IMR-90 (cell line): ENCODE data around the gene IFI44. TPM values are rescaled to one million over a fixed set of nuclear protein-coding genes. Genes with fewer than 3 reads are reported as not detected.

Experiments
- ATAC-seq: fragments of 200-7000 bp; cut with Tn5 transposase; 2 replicates; pipeline ENCODE4 v1.9.1; 2020; ENCODE audit warnings: low read depth, mild to moderate bottlenecking, moderate library complexity
- BruUV-seq: library from RNA; stranded (reverse); fragments of 400-500 nt; replicated peaks from 2 replicates; lab custom pipeline; 2021; lab: Mats Ljungman, UMichigan
- CTCF ChIA-PET: fragments of 300-600 bp; formaldehyde crosslinking; extraction: SDS; loops from one replicate; lab custom pipeline; 2021; ENCODE audit warnings: antibody characterized with exemption; lab: Yijun Ruan, JAX
- POLR2A ChIA-PET: fragments of 300-600 bp; sonication (Branson Sonifier 250); formaldehyde crosslinking; loops from one replicate; lab custom pipeline; 2022; ENCODE audit warnings: antibody characterized with exemption; ENCODE audit not compliant: unreplicated experiment; lab: Charles Lee
- DNase-seq: peaks from one replicate; pipeline ENCODE4 v3.0.0; 2013
- H2AFZ ChIP-seq: replicated peaks from 2 replicates; pipeline ENCODE3; 2013; ENCODE audit warnings: low read length, mild to moderate bottlenecking; ENCODE audit not compliant: poor library complexity
- H2AK5ac ChIP-seq: 2 replicates; pipeline ENCODE4 v1.6.1; 2013; ENCODE audit warnings: low read depth, low read length, inconsistent platforms
- H2AK9ac ChIP-seq: replicated peaks from 2 replicates; pipeline ENCODE3; 2013; ENCODE audit warnings: mild to moderate bottlenecking, low read depth, low read length, moderate library complexity; ENCODE audit not compliant: poor library complexity
- H2BK120ac ChIP-seq: 2 replicates; pipeline ENCODE4 v1.6.1; 2013; ENCODE audit warnings: low read depth, low read length, inconsistent platforms
- H2BK15ac ChIP-seq: 3 replicates; pipeline ENCODE4 v1.6.1; 2013; ENCODE audit warnings: low read depth, low read length, inconsistent platforms
- H2BK20ac ChIP-seq: 2 replicates; pipeline ENCODE4 v1.6.1; 2013; ENCODE audit warnings: low read depth, mild to moderate bottlenecking, inconsistent platforms, low read length, moderate library complexity
- H2BK5ac ChIP-seq: 2 replicates; pipeline ENCODE4 v1.6.1; 2013; ENCODE audit warnings: mild to moderate bottlenecking, low read depth, low read length, inconsistent platforms; ENCODE audit not compliant: poor library complexity, severe bottlenecking
- H3K14ac ChIP-seq: replicated peaks from 2 replicates; pipeline ENCODE4 v1.6.1; 2013; ENCODE audit warnings: low read depth, low read length, inconsistent platforms
- H3K18ac ChIP-seq: 2 replicates; pipeline ENCODE4 v1.6.1; 2013; ENCODE audit warnings: low read depth, low read length, control low read depth
- H3K23ac ChIP-seq: 2 replicates; pipeline ENCODE4 v1.6.1; 2013; ENCODE audit warnings: low read depth, low read length, inconsistent platforms
- H3K27ac ChIP-seq: 2 replicates; pipeline ENCODE4 v1.5.1; 2013; ENCODE audit warnings: mild to moderate bottlenecking, control low read depth, low read length; ENCODE audit not compliant: insufficient read depth
- H3K27me3 ChIP-seq: 2 replicates; pipeline ENCODE4 v1.6.1; 2013; ENCODE audit warnings: low read length; ENCODE audit not compliant: control insufficient read depth, insufficient read depth
- H3K36me3 ChIP-seq: 2 replicates; pipeline ENCODE4 v1.6.1; 2013; ENCODE audit warnings: low read length, mixed read lengths; ENCODE audit not compliant: control insufficient read depth, insufficient read depth
- H3K4ac ChIP-seq: 2 replicates; pipeline ENCODE4 v1.6.1; 2013; ENCODE audit warnings: low read depth, low read length, inconsistent platforms
- H3K4me1 ChIP-seq: 2 replicates; pipeline ENCODE4 v1.6.1; 2013; ENCODE audit warnings: low read length, mixed read lengths; ENCODE audit not compliant: control insufficient read depth, insufficient read depth
- H3K4me2 ChIP-seq: 2 replicates; pipeline ENCODE4 v1.6.1; 2013; ENCODE audit warnings: low read depth, mild to moderate bottlenecking, control low read depth, low read length, moderate library complexity
- H3K4me3 ChIP-seq: 2 replicates; pipeline ENCODE4 v1.5.1; 2013; ENCODE audit warnings: low read depth, mild to moderate bottlenecking, control low read depth, low read length, moderate library complexity; ENCODE audit not compliant: insufficient read depth
- H3K56ac ChIP-seq: 2 replicates; pipeline ENCODE4 v1.6.1; 2013; ENCODE audit warnings: low read length, inconsistent platforms; ENCODE audit not compliant: insufficient read depth; ENCODE audit errors: extremely low read depth
- H3K79me1 ChIP-seq, 2 experiments: 2 replicates each; pipeline ENCODE4 v1.6.1; 2013; ENCODE audit warnings: low read length in 2 of 2, inconsistent platforms in 1 of 2, low read depth in 1 of 2
- H3K9ac ChIP-seq: 2 replicates; pipeline ENCODE4 v1.6.1; 2013; ENCODE audit warnings: low read depth, low read length, control low read depth
- H3K9me1 ChIP-seq: 2 replicates; pipeline ENCODE4 v1.6.1; 2013; ENCODE audit warnings: low read length, inconsistent platforms; ENCODE audit not compliant: insufficient read depth
- H3K9me3 ChIP-seq: 2 replicates; pipeline ENCODE4 v1.6.1; 2013; ENCODE audit warnings: low read length; ENCODE audit not compliant: control insufficient read depth, insufficient read depth
- H4K20me1 ChIP-seq: 2 replicates; pipeline ENCODE4 v1.6.1; 2013; ENCODE audit warnings: low read length, inconsistent platforms; ENCODE audit not compliant: insufficient read depth
- H4K5ac ChIP-seq: 2 replicates; pipeline ENCODE4 v1.6.1; 2013; ENCODE audit warnings: mild to moderate bottlenecking, low read depth, low read length, control low read depth
- H4K8ac ChIP-seq, 2 experiments: 2 replicates each; pipeline ENCODE4 v1.6.1; 2013; ENCODE audit warnings: low read depth in 2 of 2, low read length in 2 of 2, control low read depth in 1 of 2, inconsistent platforms in 1 of 2
- H4K91ac ChIP-seq: 2 replicates; pipeline ENCODE4 v1.6.1; 2013; ENCODE audit warnings: low read depth, low read length, inconsistent platforms; ENCODE audit not compliant: insufficient read depth
- BHLHE40 ChIP-seq: fragments of 150-350 bp; IDR thresholded peaks from 2 replicates; pipeline ENCODE4 v1.6.1; 2016; ENCODE audit warnings: mild to moderate bottlenecking, low read depth, low read length
- CHD1 ChIP-seq: IDR thresholded peaks from 2 replicates; pipeline ENCODE4 v1.6.1; 2012; ENCODE audit warnings: low read depth, low read length, improper control_type of control experiment
- ELK1 ChIP-seq: fragments of 150-350 bp; IDR thresholded peaks from 2 replicates; pipeline ENCODE4 v1.6.1; 2016; ENCODE audit warnings: low read depth, mild to moderate bottlenecking, low read length, moderate library complexity, borderline replicate concordance
- MAZ ChIP-seq: IDR thresholded peaks from 2 replicates; pipeline ENCODE4 v1.6.1; 2012; ENCODE audit warnings: low read depth, mild to moderate bottlenecking, low read length, improper control_type of control experiment, moderate library complexity, borderline replicate concordance
- NFE2L2 ChIP-seq: fragments of 150-350 bp; IDR thresholded peaks from 2 replicates; pipeline ENCODE4 v1.6.1; 2016; ENCODE audit warnings: low read depth, mild to moderate bottlenecking, low read length
- POLR2A ChIP-seq: IDR thresholded peaks from 2 replicates; pipeline ENCODE4 v1.6.1; 2012; ENCODE audit warnings: mild to moderate bottlenecking, low read depth, low read length
- RAD21 ChIP-seq: IDR thresholded peaks from 2 replicates; pipeline ENCODE4 v1.6.1; 2012; ENCODE audit warnings: low read length, improper control_type of control experiment
- RCOR1 ChIP-seq: IDR thresholded peaks from 2 replicates; pipeline ENCODE4 v1.6.1; 2012; ENCODE audit warnings: mild to moderate bottlenecking, low read length, improper control_type of control experiment; ENCODE audit not compliant: insufficient replicate concordance
- WGBS, 2 experiments: methylation state at CpG; one replicate each; pipeline versions ENCODE4 v1.1.5 to v1.1.7; 2013; ENCODE audit warnings: missing lambda C conversion rate in 2 of 2; ENCODE audit not compliant: insufficient read length in 1 of 2; ENCODE audit errors: extremely low coverage in 2 of 2; 5-methylcytosine and 5-hydroxymethylcytosine counted together
- dilution Hi-C: fragments of 300-500 bp; cut with HindIII; formaldehyde crosslinking; loops from one replicate; pipeline ENCODE4 v1.14.3; 2018; ENCODE audit warnings: low sequenced_read_pairs; ENCODE audit not compliant: unreplicated experiment
- in situ Hi-C: fragments of 300-500 bp; cut with MboI; formaldehyde crosslinking; loops from 3 replicates; pipeline ENCODE4 v1.14.3; 2019; ENCODE audit warnings: low sequenced_read_pairs, inconsistent platforms, mixed read lengths
- intact Hi-C: fragments of 100-400 bp; cut with micrococcal nuclease; formaldehyde crosslinking; loops from 2 replicates; pipeline ENCODE4 v1.10.0; 2022
- polyA plus RNA-seq, 3 experiments: library from polyadenylated mRNA; depleted of rRNA; stranded (reverse); fragments of >200 nt; gene quantifications; 2 replicates each; pipeline ENCODE4 v1.2.3, GENCODE V29; 2012; ENCODE audit warnings: low replicate concordance in 1 of 3
- total RNA-seq: library from RNA; depleted of rRNA; stranded (reverse); fragments of >200 nt; gene quantifications from 2 replicates; pipeline ENCODE4 v1.2.3, GENCODE V29; 2012
- TF ChIP-seq, protein P1 (sequence below): conservative IDR thresholded peaks from 2 replicates; pipeline ENCODE4 v1.5.1; 2012; ENCODE audit warnings: mild to moderate bottlenecking, low read depth, low read length, improper control_type of control experiment
- TF ChIP-seq, protein P2 (sequence below): fragments of 150-350 bp; IDR thresholded peaks from 2 replicates; pipeline ENCODE4 v1.6.1; 2017; ENCODE audit warnings: mild to moderate bottlenecking, antibody characterized with exemption, low read length, low read depth

The IFI44 gene
- total and polyA plus RNA-seq, 2 of the 4 experiments (the other 2 are of a cell fraction): 2.2 to 2.7 TPM

DNA sequence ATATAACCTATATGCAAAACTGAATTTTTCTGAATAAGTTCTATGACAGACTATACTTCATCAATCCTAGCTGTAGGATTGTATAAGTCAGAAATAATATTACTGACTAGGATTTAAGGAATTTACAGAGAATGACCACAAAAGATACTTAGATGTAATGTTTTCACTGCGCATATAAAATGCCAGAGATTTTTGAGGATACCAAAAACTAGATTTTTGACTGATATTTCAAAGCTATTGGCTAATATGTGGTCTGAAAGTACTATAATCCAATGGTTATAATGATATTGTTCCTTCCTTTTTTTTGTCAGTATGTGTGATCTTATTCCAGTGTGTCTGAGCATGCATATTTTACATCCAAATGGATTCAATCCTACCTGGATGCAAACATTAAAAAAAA lies 46.4 kb upstream of the IFI44 start:
- no peak overlapping the region for H2AFZ ChIP-seq
- no peak overlapping the region for H3K4ac ChIP-seq
- ChIA-PET POLR2A (interaction anchor here (0.7 kb wide), 1 partner anchor 476 kb away, joined by 3 read pairs; no protein-coding TSS in a partner anchor), CTCF (interaction anchor here (0.5 kb wide), 1 partner anchor 406 kb away, joined by 5 read pairs; no protein-coding TSS in a partner anchor)
- DNase-seq (peak; percentile 7), ATAC-seq (no peak)
- no peak overlapping the region for H3K14ac ChIP-seq
- 0 out of 2 replicates have a peak, but pooled peaks cover 2% of the 10 kb centered on the region for H3K4me1 ChIP-seq
- BruUV-seq: no TSS peak
- H2BK120ac ChIP-seq: no peak overlapping the region
- H2BK5ac ChIP-seq: no peak overlapping the region
- no peaks in the 10 kb centered on the region for H3K9me1 ChIP-seq
- no peak overlapping the region for H2BK20ac ChIP-seq
- WGBS, 2 experiments: no CpG with 5 or more reads among the region's 1 CpG
- no peaks in the 10 kb centered on the region for H3K79me1 ChIP-seq
- H3K23ac ChIP-seq: no peak overlapping the region
- intact Hi-C loops (loop anchor here (10.0 kb wide), 1 partner anchor 258 kb away; no protein-coding TSS in a partner anchor), dilution Hi-C loops (loop anchor here (10.0 kb wide), 1 partner anchor 458 kb away; no protein-coding TSS in a partner anchor), in situ Hi-C loops (no loop called here)
- H3K9me3 ChIP-seq: no peaks in the 10 kb centered on the region
- no peak overlapping the region for H2AK9ac ChIP-seq
- no peaks in the 10 kb centered on the region for H3K27me3 ChIP-seq
- H3K36me3 ChIP-seq: no peaks in the 10 kb centered on the region
- H4K5ac ChIP-seq: no peak overlapping the region
- H3K56ac ChIP-seq: no peak overlapping the region
- no peak overlapping the region for H4K8ac ChIP-seq
- no peak overlapping the region for H3K9ac ChIP-seq
- H2AK5ac ChIP-seq: no peak overlapping the region
- no peaks in the 10 kb centered on the region for H4K20me1 ChIP-seq
- no peak overlapping the region for H3K4me3 ChIP-seq
- no peak overlapping the region for H4K91ac ChIP-seq
- H2BK15ac ChIP-seq: no peak overlapping the region
- H3K18ac ChIP-seq: no peak overlapping the region
- TF ChIP-seq NFE2L2 (no peak), ELK1 (no peak), RCOR1 (no peak), CHD1 (no peak), BHLHE40 (no peak), RAD21 (no peak), POLR2A (no peak), MAZ (no peak)
- TF ChIP-seq, protein P1, sequence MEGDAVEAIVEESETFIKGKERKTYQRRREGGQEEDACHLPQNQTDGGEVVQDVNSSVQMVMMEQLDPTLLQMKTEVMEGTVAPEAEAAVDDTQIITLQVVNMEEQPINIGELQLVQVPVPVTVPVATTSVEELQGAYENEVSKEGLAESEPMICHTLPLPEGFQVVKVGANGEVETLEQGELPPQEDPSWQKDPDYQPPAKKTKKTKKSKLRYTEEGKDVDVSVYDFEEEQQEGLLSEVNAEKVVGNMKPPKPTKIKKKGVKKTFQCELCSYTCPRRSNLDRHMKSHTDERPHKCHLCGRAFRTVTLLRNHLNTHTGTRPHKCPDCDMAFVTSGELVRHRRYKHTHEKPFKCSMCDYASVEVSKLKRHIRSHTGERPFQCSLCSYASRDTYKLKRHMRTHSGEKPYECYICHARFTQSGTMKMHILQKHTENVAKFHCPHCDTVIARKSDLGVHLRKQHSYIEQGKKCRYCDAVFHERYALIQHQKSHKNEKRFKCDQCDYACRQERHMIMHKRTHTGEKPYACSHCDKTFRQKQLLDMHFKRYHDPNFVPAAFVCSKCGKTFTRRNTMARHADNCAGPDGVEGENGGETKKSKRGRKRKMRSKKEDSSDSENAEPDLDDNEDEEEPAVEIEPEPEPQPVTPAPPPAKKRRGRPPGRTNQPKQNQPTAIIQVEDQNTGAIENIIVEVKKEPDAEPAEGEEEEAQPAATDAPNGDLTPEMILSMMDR: no peak
- TF ChIP-seq, protein P2, sequence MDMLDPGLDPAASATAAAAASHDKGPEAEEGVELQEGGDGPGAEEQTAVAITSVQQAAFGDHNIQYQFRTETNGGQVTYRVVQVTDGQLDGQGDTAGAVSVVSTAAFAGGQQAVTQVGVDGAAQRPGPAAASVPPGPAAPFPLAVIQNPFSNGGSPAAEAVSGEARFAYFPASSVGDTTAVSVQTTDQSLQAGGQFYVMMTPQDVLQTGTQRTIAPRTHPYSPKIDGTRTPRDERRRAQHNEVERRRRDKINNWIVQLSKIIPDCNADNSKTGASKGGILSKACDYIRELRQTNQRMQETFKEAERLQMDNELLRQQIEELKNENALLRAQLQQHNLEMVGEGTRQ: no peak
- no peak overlapping the region for H3K4me2 ChIP-seq
- H3K27ac ChIP-seq: no peak overlapping the region
